GM19035 (cell line): ENCODE results near the gene DEPDC7.
"Not testable (repeated sequence)": the region's sequence is repeated elsewhere in the genome, so short reads cannot be mapped to it uniquely, and the experiment has no call there.

Experiments used
- ATAC-seq: cut with Tn5 transposase; IDR thresholded peaks from one replicate; pipeline ENCODE4 v1.9.1; 2021; ENCODE audit not compliant: unreplicated experiment

The DEPDC7 gene

DNA sequence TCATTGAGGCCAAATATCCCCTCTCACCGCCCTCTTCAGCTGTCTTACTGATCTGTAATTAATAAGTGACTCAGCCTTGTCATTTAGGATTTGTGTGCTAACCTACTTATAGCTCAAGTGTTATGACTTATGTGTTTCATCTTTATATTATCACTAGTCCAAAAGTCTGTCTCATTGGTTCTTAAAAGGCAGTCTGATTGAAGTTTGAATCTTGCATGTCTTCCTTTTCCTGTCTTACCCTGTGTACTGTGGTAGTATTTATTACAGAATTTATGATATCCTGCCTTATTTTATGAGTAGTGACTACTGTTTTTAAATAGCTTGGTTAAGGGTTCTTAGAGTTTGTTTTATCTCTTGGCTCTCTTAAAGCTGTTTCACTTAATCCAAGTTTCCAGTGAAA is 6.3 kb downstream of the DEPDC7 start:
- ATAC-seq: no peak

DNA sequence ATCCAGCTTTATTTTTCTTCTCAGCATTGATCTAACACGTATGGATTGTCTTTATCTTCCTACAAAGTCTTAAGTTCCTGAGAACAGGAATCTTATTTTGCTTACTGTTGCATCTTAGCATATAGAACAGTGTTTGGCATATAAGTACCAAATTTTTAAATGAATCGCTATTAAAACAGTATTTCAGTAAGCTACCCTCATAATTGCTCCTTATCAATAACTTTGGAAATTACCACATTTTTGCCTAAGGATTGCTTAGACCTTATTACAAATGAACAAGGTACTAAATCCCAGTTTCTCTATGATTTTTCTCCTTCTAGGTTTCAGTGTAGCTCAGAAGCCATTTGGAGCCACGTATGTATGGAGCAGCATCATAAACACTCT is 9.7 kb downstream of the DEPDC7 start:
- ATAC-seq: no peak

DNA sequence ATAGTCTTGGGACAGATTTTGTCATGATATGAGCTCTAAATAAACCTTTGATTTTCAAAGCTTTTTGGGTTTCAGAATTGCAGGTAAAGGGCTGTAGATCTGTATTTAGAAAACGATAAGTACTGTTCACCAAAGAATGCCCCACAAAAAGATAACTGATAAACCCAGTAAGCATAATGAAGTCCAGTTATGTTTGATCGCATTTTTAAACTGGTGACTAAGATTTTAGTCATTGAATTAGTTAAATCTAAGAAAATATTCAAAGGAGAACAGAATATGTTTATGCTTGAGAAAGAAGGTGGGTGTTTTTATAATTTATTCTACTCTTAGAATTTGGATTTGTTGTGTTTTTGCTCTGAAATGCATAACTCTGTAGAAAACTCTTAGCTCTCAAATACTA is 11.6 kb downstream of the DEPDC7 start:
- no peak for ATAC-seq

DNA sequence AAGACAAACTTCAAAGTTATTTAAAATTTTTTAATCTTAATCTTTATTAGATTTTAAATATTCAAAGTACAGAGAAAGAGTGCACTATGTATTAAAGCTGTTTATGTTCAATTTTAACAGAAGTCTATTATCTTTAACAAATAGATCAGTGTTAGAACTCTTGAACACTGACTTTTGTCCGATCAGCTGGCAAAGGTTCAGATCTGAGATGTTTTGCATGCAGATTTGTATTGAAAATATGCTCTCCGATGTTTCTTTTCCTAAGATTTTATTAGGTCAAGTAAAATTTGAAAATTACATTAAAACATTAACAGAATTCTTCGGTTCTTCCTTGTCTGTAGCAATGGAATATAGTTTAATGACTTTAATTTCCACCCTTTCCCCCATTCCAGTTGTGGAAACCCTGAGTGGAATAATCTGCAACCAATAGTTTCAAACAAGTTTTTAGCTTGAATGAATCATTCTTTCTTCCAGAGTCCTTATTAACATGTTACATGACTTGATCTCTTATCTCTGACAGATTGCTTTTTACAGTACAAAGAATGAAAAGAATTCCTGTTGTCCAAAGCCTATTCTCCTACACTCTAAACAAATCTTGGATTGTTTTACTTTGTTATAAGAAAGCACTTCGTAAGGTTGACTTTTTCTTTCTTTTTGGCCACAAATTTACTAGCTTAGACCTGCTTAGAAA is 12.3 kb downstream of the DEPDC7 start:
- no peak for ATAC-seq

DNA sequence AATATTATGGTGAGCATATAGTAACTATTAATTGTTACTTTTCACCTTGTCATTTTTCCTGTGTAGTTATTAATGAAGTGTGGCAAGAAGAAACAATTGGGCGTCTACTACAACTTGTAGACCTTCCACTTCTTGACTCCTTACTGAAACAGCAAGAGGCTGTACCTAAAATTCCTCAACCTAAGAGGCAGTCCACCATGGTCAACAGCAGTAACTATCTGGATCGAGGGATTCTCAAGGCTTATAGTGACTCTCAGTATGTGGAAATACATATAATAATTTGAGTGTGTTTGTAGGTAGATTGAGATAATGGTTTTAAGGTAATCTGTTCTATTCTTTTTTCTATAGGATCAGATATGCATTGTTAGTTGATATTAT is 12.8 kb downstream of the DEPDC7 start:
- ATAC-seq: no peak

DNA sequence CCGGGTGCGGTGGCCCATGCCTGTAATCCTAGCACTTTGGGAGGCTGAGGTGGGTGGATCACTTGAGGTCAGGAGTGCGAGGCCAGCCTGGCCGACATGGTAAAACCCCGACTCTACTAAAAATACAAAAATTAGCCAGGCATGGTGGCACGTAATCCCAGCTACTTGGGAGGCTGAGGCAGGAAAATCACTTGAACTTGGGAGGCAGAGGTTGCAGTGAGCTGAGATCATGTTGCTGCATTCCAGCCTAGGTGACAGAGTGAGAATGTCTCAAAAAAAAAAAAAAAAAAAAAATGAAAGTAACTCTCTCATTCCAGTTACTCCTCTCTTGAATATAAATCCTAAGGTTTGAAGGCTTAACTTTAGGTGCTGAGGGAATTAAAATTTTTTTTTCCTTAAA is 13.5 kb downstream of the DEPDC7 start:
- not testable (repeated sequence) for ATAC-seq

DNA sequence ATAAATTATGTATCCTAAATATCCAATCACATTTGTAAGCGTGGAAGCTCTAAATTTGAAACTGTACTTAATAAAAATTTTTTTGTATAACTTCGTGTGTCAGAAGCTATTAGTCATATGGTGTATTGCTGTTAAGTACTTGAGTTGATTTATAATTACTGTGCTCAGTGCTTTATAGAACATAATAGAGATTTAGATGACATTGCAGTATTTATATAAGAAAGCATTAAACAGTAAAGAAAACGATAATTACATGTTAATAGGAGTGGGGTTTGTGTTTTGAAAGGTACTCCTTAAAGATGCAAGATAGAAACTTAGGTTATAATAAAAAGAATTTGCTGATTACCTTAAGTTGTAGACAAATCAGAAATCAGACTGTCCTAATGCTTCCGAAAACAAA is 17.8 kb downstream of the DEPDC7 start:
- ATAC-seq: no peak

DNA sequence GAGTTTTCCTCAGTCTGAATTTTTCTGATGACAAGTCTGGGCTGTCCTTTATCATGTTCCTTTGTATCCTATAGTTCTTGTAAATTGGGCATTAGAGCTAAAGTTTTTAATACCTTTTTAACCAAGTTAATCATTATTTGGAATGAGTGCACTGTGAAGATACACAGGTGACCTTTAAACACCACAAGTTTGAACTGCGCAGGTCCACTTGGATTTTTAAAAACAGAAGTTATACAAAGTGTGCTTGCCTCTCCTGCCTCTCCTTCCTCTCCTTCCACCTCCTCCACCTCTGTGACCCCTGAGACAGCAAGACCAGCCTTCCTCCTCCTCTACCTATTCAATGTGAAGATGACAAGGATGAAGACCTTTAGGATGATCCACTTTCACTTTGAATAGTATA is 19.3 kb downstream of the DEPDC7 start:
- no peak for ATAC-seq

DNA sequence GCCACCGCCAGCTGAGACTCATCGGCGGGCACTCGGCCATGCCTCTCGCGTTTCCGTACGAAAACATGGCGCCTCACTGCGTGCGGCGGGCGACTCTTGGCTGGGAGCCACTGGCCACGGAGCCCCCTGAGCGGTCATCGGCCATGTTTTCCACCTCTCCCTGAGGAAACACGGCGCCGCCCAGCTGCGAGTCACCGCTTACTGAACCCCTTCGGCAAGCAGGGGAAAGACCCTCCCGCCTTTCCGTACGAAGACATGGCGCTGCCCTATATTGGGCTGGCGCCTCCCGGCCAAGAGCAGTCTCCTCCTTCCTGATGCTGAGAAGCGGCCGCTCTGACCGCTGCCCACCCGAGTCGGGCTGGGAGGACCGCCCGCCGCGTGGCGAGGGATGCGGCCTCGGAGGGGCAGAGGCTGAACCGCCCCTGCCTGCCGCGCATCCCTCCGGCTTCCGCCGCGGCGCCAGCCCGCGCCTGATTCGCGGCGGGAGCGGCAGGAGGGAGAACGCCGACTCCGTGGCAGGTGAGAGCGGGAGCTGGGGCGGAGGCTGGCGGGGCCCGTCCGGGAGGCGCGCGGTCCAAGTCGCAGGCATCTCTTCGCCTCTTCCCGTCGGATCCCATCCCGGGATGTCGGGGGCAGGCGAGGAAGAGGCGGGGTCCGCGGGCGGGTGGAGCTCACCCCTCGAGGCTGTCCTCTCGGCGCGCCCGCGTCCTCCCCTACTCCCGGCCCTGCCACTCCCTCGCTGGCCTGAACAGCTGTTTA is 23.8 kb downstream of the DEPDC7 start, which contains the start of gene TCP11L1:
Gene TCP11L1, plus strand, starts transcription at position 299 of the 759 bp plus-strand sequence. CDS start 4,202 bp downstream, outside the sequence.
- ATAC-seq: peak; percentile 78

DNA sequence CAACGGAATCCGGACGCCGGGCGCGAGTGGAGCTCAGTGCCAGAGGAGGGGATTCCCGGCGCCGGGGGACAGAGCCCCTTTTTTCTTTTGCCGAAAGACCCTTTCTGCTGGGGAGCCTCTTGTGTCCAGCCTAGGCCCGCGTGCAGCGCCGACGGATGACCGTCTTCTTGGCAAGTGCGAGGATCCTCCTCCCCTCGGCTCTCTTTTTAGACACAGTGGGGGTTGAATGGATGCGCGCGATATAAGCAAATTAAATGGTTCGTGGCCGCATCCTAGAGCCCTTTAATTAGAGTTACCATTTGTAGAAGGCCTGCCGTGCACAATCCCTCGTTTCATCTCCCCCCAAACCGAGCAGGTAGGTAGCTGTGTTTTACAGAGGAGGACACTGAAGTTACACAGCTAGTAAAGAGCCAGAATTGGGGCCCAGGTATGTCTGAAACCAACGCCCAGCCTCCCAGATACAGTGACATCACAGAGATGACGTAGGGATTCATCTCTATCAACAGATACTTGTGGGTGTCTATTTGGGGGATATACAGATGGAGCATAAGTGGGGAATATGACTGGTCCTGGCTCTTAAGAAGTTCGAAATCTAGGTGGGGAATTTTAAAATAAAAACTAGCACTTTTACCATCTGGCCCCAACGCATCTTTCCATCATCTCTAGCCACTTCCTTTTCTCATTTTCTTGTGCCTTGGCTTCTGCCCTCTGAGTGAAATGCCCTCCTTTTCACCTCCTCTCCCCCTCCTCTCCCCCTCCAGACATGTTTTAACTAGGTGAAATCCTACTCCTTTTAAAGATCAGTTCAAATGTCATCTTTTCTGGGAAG is 24.6 kb downstream of the DEPDC7 start:
- peak; percentile 32 for ATAC-seq

DNA sequence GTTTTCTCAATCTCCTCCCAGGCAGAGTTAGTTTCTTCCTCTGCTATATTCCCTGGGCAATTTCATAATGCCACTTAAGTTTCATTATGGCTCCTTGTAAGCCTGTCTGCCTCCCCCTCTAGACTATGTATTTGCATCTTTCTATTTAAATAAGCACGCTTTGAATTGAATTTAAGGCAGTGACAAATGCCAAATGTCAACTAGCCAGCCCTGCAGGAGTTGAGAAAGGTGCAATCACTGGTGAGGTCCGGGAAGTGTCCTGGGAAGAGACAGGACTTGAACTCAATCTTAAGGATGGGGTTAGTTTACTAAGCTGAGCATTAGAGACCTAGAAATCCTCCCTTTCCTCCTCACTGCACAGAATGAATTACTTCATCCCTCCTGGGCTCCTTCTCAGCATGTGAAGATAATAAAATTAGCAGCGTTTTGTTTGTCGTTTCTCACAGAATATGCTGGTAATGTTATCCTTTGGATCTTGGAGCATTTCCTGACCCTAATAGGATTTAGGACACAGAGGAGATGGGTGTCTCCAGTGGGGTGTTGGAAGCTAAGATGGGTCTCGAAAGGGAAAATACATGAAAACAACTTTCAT is 25.3 kb downstream of the DEPDC7 start:
- no peak for ATAC-seq

DNA sequence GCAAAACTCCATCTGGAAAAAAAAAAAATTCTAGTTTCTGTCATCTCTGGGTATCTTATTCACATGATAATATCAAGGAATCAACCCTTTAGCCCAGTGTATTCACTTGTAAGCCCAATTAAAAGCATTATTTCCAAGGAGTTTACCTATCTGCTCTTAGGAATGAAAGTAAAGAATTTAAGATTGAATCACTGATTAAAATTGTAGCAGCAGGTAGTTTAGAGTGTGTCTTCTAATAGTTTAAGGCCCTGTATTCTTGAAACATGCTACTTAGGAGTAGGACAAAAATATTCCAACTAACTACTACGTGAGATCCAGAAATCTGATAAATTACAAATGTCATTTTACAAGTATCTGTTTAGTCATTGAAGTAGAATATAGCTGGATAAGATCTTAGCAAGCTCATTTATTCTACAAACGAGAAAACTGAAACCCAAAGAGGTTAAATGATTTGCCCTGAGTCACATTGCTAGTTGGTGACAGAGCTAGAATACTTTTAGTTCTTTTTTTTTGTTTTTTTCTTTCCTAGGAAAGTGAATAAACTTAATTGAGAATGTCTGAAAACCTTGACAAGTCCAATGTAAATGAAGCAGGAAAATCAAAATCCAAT is 27.6 kb downstream of the DEPDC7 start:
- ATAC-seq: no peak

DNA sequence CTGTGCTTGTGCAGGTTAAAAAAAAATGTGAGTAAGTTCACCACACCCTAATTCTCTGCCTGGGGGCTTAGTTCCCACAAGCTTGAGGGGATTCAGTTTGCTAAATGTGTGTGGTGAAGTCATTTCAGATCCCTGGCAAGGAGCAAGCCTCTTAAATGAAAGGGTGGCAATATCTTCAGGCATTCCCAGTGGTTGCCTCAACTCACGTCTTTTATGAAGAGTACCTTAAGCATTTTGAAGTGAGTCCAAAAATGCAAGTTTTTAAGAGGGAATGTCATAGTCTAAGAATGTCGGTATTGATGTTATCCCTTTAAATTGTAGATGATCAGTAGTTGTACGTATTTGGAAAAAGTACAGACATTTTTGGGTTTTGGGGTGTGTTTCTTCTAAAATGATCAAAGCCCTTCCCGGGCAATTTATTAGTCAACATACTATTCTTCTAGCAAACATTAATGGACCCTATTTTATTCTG is 28.6 kb downstream of the DEPDC7 start:
- ATAC-seq: no peak

DNA sequence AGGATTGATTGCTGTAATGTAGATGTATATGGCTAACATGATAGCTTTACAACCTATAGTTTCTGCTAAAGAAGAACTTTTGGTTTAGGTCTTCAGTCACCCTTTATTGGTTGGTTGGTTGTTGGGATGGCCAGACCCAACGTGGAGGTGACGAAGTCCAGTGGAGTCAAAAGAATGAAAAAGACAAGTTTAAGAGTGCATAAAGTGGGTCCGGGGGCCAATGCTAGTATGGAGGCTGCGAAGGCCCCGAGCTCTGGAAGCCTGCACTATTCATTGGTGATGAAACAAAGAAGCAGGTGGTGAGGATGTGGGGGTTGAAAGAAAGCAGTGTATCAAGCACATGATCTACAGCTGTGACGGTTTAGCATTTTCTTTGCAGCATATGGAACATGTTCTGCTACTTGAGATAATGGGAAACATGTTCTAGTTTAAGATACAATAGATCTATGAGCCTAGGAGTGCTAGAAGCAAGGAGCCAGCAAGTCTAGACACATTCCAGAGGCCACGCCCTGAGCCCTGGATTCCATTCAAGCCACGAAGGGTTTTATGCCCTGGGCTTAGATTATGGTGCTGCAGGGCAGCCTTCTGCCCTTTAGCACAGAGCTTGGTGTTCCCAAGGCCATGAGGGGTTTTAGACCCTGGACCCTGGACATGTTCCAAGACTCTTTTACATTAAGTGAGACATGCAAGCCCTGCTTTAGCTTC is 30.0 kb downstream of the DEPDC7 start:
- no peak for ATAC-seq

DNA sequence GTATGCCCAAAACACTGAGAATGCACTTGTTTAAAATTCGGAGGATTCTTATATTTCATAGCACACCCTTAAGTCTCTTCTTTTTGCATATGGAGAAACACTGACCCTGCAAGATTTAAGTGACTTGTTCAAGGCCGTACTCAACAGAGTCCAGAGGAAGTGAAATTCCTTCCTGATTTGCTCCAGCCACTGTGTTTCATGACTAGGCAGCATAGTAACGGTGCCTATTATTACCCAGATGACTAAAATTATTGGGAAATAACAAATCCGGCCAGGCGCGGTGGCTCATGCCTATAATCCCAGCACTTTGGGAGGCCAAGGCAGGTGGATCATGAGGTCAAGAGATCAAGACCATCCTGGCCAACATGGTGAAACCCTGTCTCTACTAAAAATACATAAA is 33.0 kb downstream of the DEPDC7 start:
- not testable (repeated sequence) for ATAC-seq

DNA sequence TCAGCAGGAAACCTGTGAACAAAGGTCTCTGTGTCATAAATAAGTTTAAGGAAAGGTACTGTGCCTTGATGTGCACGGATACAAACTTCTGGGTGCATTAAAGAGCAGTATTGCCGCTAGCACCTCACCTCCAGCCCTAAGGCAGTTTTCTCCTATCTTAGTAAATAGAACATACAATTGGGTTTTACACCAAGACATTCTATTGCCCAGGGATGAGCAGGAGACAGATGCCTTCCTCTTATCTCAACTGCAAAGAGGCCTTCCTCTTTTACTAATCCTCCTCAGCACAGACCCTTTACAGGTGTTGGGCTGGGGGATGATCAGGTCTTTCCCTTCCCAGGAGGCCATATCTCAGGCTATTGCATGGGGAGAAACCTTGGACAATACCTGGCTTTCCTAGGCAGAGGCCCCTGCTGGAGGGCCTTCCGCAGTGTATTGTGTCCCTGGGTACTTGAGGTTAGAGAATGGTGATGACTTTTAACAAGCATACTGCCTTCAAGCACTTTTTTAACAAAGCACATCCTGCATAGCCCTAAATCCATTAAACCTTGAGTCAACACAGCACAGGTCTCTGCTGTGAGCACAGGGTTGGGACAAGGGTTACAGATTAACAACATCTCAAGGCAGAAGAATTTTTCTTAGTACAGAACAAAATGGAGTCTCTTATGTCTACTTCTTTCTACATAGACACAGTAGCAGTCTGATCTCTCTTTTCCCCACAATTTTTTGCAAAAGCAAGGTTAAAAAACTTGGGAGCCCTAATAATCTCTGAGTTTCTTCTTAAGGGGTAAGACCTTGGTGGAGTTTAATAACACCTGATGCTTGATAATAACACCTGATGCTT is 34.1 kb downstream of the DEPDC7 start:
- not testable (repeated sequence) for ATAC-seq

DNA sequence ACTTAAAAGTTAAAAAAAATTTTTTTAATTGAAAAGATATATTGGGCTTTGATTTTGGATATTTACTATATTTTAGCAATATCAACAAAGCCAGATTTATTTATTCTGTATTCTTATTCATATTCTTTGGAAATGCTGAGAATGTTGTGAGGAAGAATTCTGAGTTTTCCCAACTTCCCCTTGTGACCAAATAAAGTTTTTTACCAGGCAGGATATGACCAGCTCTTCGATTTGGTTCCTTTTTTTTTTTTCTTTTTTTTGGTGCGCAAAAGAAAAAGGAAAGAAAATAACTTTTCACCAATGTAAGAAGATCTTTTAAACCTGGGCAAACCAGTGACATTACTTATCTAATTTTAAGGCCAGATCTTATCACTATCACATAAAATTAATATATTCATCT is 36.6 kb downstream of the DEPDC7 start:
- no peak for ATAC-seq

DNA sequence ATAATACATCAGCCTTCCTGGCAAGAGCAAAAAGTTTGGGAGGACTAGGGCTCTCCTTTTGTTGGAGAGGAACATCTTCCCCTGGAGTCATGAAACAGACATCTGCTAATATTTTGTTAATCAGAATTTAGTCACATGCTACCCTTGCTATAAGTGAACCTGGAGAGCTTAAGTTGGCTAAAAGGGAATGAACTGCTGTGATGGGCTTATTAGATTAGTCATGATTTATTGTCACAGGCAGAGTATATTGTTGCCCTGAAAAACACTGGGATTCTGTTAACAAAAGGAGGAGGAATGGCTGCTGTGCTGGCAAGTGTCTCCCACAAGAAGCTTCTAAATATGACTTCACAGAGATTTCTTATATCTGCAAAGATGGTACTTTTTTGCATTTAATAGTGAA is 39.7 kb downstream of the DEPDC7 start:
- ATAC-seq: no peak

DNA sequence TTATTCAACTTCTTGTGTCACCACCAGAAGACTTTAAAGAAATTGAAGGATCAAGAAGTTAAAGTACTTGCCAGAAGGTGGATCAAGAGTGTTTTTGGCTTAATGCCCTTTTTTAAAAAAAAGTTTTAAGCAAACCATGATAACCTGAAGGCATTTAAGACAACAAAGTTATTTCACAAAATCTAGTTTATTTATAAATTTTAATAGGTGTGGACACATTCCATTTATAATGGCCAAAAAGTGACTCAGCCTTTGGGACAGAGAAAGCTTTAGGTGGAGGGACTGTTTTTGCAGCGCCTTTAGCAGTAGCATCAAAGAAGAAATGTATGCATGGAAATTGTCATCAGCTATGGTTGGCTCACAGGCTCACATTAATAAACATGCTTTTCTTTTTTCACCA is 41.6 kb downstream of the DEPDC7 start:
- ATAC-seq: no peak
